GM21367 (cell line): Measurements from ENCODE around the gene NSMCE3.
A peak's percentile ranks its signal among the peaks of the same experiment; 100 is the strongest.

Experiments used
- ATAC-seq: cut with Tn5 transposase; IDR thresholded peaks from one replicate; pipeline ENCODE4 v1.9.1; 2021; ENCODE audit not compliant: unreplicated experiment

The NSMCE3 gene

GRCh38 chr15:29269485-29270168, at the start of gene NSMCE3:
Gene NSMCE3, minus strand, starts transcription at chr15:29269822. Its CDS starts 117 bp downstream, at chr15:29269705.
- peak; percentile 83 for ATAC-seq

DNA sequence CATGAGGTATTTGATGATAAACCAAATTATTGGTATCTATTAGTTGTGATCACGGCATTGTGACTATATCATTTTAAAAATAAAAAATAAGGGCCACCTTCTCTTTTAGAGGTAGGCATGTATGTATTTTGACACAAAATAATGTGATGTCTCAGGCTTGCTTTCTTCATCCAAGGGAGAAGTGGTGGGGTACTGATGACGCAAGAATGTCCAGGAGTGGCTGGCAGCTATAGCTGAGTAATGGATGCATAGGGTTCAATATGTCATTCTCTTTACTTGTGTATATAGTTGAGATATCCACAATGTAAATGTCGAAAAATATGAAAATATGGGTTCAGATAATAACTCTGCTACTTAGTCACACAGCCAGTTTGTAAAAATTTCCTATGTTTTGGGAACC, 46.8 kb upstream of the NSMCE3 start:
- no peak for ATAC-seq

DNA sequence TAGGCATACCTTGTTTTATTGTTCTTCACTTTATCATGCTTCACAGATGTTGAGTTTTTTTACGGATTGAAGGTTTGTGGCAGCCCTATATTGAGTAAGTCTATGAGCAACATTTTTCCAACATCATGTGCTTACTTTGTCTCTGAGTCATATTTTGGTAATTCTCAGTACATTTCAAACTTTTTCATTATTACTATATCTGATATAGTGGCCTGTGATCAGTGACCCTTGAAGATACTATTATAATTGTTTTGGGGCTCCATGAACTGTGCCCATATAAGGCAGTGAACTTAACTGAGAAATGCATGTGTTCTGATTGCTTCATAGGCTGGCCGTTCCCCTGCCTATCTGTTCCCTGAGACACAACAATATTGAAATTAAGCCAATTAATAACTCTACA, 42.8 kb upstream of the NSMCE3 start:
- no peak for ATAC-seq

DNA sequence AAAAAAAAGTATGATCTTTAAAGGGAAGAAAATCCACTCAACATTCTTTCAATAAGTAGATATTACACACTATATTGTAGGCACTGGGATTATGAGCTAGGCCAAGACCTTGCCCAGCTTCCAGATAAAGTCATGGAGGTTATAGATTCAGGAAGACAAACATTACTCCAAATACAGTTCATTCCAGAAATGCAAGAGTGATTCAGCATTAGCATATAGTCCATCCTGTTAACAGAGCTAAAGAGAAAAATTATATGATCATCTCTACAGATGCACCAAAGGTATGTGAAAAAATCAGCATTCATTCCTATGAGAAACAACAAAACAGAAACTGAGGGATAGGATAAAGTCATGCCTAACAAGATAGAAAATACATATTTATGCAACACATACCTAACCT, 42.1 kb upstream of the NSMCE3 start:
- no peak for ATAC-seq

DNA sequence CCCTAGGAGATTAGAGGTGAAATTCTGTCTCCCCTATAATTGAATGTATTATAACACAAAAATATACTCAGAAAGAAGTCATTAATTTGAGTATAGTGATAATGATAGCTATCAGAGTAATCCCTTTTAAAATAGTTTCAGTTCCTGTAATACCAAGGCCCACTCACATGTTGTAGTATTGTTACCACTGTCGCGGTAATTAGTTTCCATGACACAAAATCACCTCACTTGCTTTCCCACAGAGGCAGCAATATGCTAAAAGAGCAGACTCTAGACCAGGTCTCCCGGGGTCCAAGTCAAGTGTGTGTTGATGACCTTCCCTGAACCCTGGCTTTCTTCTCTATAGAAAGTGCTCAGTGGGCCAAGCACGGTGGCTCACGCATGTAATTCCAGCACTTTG, 39.5 kb upstream of the NSMCE3 start:
- peak; percentile 51 for ATAC-seq

- no peak for ATAC-seq
These were observed 38.7 kb upstream of the NSMCE3 start for GRCh38 chr15:29308299-29308698.

GRCh38 chr15:29305556-29305955, 35.9 kb upstream of the NSMCE3 start:
- no peak for ATAC-seq

DNA sequence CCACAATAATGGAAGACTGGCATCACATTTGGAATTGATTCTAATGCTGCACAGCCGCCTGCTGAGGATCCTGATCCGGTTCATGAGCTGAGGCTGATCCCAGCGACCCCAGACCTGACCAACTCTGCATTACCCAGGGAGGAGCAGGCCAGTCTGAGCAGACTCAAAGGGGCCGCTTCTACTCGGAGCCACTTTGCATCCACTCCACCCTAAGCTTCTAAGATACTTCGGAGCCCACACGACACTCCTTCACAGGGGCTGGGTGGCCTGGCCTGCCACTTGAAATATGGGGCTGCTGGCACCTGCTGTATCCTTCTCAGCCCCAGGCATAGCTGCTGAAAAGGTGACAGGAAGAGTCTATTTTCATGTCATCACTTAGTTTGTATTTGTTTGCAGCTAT, 33.2 kb upstream of the NSMCE3 start:
- no peak for ATAC-seq

GRCh38 chr15:29299784-29300183, 30.2 kb upstream of the NSMCE3 start:
- ATAC-seq, result no peak

DNA sequence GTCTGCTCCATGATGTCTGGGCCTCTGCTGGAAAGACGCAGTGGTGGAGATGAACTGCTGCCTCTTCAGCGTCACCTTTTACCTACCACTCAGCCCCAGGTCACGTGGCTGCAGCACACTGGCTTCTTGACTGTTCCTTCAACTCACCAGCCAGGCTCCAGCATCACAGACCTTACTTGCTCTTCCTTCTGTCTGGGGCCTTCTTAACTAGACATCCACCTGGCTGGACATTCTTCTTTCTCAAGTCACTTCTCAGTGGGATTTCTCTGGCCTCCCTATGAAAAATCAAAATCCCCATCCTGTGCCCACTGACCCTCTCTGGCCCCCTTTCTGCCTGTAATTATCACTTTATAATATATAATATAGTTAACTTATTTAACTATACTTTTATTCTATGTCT, 29.7 kb upstream of the NSMCE3 start:
- ATAC-seq, result no peak

- ATAC-seq, result no peak
These were observed 25.2 kb upstream of the NSMCE3 start for GRCh38 chr15:29294732-29295325.

DNA sequence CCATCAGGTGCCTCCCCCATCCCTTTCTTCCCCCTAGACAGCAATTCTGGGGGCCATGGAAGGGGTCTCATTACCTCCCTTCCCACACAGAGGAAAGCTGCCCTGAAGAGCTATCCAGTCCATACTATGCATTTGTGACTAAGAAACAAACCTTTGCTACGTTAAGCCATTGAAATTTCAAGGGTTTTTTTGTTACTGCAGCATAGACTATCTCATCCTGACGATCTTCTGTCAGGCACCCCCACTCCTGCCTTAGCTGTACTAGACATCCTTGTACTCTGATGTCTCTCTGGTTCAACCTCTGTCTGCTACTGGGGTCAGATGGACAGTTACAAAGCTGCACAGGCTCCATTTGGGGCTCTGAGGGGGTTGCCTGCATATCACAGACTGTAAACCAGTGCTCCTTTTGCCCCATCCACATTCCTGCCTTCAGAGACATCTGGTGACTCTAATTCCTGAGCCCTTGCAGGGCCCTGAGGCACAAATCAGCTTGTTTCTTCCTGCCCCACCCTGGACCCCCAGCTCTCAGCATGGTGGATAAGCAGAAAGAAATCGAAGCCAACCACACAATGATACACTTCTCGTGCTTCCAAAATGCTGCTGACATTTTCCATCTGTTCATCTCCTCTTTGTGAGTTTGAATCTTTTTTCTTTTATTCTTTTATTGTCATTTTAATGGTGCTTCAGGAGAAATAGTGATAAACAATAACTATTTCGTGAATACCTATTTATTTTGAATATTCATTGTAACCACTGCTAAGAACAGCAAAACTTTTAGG, 21.6 kb upstream of the NSMCE3 start:
- ATAC-seq, result no peak

GRCh38 chr15:29289173-29289572, 19.6 kb upstream of the NSMCE3 start:
- no peak for ATAC-seq

- no peak for ATAC-seq
These were observed 15.8 kb upstream of the NSMCE3 start for GRCh38 chr15:29285386-29285785.

- ATAC-seq, result no peak
These were observed 13.8 kb upstream of the NSMCE3 start for GRCh38 chr15:29283381-29283780.

- ATAC-seq, result no peak
These were observed 10.9 kb upstream of the NSMCE3 start for GRCh38 chr15:29280514-29280913.

DNA sequence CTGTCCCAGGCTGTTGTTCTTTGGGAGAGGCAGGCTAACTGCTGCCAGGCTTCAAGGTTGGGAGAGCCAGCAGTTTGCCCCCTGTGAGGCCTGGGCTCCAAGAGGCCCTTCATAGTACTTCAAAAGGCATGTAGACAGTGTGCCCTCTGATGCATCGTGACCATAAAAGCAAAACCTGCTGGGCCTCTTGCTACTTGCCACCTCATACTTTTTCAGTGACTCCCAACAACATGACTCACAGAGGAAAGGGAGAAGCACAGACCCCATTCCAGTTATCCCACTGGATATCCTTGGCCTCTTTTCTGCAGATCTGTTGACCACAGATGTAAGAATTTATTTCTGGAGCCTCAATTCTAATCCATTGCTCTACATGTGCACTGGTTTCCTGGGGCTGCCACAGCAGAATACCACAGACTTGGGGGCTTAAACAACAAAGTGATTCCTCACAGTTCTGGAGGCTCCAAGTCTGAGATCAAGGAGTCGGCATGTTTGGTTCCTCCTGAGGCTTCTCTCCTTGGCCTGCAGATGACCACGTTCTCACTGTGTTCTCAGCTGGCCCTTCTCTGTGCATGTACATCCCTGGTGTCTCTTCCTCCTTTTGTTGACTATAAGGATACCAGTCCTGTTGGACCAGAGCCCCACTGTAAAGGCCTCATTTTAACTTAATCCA, 8.9 kb upstream of the NSMCE3 start:
- no peak for ATAC-seq

DNA sequence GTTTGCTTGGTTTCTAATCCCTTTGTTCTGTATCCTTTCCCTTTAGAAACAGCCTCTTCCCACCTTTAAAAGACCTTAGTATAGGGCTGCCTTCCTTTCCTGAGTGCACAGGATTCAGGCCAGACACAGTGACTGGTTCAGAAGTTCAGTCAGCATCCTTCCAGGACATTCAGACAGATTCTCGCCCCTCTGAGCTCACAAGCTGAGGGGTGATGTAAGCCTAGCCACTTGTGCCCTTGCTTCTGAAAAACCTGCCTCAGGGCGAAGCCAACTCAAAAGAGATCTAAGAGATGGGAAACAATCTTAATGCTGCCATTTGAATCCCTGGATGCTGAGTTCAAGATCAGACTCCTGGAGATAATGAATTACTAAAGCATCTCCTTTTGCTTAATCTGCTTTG, 6.7 kb upstream of the NSMCE3 start:
- no peak for ATAC-seq

DNA sequence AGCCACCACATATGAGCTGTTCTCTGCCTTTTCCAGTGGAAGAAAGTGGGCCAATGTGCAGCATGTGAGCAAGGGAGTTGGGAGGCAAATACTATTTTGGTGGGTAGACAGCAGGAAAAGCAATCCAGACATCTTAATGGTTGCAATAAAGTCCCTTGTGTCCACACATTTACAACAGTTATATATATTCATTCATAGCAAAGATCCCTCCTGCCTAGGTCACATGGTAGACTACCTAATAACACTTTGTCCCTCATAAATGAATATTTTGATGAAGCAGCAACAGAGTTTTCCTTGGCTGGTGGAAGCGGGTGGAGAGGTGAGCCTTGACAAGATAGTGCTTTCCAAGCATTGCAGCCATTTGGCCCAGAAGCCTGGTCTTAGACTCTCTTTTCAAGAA, 6.2 kb upstream of the NSMCE3 start:
- ATAC-seq, result no peak

DNA sequence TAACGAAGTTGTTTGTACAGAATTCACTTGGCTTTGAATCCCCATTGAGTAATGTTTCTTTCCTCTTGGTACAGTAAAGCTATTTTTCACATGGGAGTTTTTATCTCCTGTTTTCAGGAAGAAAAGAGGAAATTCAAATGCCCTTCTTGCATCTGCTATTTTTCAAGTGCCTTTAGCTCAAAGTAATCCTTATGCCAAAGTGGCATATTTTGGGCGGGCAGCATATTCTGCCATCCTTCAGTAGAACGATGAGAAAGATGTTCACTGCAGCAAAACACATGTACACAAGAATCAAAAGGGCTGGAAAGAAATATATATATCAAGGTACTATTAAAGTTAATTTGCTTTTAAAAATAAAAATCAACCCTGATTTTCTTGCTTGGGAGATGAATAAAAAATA, 5.3 kb upstream of the NSMCE3 start:
- no peak for ATAC-seq

DNA sequence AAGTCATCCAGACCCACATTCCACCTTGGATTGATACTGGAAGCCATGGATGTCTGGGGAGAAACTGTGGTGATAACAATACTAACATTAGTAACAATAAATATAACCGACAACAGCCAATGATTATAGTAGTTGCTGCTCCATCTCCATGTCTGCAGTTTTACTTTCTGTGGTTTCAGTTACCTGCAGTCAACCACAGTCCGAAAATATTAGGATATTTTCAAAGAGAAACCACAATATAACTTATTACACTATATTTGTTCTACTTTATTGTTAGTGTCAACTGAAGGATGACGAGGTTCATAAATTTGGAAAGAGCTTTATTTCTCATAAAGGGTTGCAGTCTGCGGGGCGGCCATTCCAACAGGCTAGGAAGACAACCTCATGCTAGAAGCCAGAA, 2.6 kb upstream of the NSMCE3 start:
- no peak for ATAC-seq

GRCh38 chr15:29270976-29271375, 1.4 kb upstream of the NSMCE3 start:
- ATAC-seq, result no peak
